CD4-positive, alpha-beta T cell treated with Interleukin-4 for 1 hour (primary cell): ENCODE measurements around the gene MAGI2.
"Not testable (repeated sequence)": the region's sequence is repeated elsewhere in the genome, so short reads cannot be mapped to it uniquely, and the experiment has no call there.

Experiments
- DNase-seq, 2 donors: peaks; one replicate each; pipeline ENCODE4 v3.0.0-alpha.2; 2020 to 2022

MAGI2 gene

DNA sequence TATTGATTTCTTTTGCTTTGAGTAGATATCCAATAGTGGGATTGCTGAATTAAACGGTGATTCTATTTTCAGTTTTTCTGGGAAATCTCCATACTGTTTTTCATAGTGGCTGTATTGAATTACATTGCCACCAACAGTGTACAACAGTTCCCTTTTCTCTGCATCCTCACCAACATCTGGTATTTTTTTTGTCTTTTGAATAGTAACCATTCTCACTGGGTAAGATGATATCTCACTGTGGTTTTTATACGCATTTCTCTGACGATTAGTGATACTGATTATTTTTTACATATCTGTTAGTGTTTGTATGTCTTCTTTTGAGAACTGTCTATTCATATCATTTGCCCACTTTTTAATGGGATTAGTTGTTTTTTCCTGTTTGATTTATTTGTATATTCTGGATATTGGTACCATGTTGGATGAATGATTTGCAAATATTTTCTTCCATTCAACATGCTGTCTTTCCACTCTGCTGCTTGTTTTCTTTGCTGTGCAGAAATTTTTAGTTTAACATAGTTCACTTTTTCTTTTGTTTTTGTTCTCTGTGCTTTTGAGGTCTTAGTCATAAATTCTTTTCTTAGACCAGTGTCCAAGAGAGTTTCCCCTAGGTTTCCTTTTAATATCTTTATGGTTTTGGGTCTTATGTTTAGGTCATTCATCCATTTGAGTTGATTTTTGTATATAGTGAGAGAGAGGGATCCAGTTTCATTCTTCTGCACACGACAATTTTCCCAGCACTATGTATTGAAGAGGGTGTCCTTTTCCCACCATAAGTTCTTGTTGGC lies 1070.2 kb downstream of the MAGI2 start:
- DNase-seq = no peak

DNA sequence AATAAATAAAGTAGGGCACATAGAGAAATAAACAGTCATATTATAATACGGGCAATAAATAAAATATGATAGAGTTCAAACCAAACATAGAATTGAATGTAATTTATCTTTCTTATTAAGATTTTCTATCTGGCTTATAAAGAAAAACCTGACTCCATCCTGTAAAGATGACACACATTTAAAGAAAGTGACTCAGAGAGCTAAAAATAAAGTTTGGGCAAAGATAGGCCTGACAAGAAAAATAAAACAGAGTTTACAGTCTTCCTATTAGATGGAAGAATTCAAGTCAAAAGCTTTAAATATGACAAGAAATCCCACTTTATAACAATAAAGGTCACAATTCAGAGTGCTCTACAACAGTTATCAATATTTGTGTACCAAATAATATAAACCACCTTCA lies 1074.3 kb downstream of the MAGI2 start:
- no peak for DNase-seq

DNA sequence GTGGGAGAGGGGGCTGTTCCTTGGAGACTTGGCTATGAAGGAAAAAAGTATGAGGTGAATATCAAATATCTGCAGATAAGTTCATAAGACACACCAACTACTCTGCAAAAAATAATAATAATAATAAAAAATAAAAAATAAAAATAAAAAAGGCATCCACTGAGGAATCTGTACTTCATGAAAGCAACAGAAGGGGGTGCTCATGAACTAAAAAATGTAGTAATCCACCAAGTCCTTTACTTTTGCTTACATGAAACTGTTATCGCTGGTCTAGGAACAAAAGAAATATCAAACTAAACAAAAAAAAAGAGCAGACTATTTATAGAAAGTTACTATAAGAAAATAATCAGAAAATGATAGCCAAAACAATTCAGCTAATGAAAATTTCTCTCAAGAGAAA lies 1075.9 kb downstream of the MAGI2 start:
- no peak for DNase-seq

DNA sequence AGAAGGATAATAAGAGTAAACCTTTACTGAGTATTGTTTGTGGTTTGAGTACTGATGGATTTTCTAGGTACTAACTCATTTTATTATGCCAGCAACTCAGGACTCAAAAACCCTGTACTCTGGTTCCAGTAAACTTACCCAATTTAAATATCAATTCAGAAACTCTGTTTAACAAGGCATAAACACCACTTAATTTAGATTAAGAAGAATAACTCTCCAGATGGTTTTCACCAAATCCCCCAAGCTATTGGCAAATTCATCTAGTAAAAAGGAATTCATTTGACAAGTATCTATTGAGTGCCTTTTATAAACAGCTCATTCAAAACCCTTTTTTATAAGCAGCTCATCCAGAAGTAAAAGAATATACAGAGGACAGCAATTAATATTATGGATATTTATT lies 1082.5 kb downstream of the MAGI2 start:
- no peak for DNase-seq

DNA sequence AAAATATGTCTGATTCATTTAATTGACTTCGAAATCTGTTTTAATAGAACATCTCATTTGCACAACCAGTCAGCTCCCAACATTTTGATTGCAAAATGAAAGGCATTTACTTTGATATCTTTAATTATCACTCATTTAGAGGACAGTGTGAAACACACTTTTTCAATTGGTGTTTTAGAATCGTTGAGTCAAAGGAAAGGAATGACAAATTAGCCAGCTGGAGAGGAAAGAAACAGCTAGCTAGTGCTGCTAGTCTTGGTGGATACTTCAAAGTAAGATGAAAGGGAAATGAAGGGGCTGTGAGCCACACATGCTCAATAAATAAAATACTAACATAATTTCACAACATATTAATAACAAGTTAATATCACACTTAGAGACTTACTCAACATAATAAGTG lies 1084.7 kb downstream of the MAGI2 start:
- DNase-seq = no peak

GRCh38 chr7:78367280-78367773 lies 1086.1 kb downstream of the MAGI2 start:
- no peak for DNase-seq

DNA sequence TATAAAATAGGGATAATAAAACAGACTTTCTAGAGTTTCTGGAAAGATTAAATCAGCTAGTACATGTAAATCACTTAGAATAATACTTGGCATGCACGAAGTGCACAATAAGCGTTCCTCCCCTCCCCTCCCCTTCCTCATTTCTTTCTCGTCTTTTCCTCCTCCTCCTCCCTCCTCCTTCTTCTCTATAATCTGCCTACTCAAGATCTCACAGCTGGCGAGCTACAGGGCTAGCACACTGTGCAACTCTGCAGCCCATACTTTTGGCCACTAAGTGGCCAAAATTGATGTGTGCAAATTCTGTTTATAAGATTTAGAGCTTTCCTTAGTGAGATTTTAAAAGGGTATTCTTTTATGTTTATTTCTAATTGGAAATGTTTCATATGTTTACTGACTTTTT lies 1089.6 kb downstream of the MAGI2 start:
- DNase-seq = no peak

DNA sequence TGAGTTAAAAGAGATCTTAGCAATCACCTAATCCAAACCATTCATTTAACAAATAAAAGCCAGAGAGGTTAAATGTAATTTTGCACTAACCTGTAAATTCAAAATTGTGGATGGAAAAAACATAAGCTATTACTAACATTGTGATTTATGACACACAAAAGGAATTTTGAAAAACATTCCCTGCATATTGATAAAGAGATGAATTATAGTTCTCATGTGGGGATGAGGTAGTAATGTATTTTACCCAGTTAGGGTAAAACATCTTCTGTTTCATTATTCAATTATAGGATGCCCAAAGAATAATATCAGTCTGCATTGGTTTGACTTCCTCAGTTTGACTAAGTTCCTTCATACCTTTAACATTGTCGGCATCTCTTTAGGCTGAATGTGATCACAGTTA lies 1093.6 kb downstream of the MAGI2 start:
- DNase-seq = no peak

DNA sequence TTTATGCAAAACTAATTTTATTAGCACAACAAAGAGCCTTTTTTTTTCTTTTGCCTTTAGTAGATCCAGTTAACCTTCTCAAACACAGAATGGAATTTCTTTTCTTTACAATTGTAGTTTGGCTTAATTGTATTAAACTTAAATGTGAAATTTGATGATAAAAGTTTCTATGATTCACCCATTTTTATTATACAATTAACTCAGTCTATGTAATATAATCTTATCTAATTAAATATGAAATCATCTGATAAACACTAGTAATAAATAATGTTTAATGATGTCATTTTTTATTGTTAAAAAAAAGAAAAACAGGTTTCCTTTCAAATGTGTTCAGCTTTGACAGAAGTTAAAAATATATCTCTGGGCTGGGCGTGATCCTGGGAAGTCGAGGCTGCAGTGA lies 1095.8 kb downstream of the MAGI2 start:
- DNase-seq = no peak

- no peak for DNase-seq
Observed at GRCh38 chr7:78355834-78356233, 1097.6 kb downstream of the MAGI2 start.

- no peak for DNase-seq
Observed at GRCh38 chr7:78350926-78351325, 1102.5 kb downstream of the MAGI2 start.

- DNase-seq = no peak
Observed at GRCh38 chr7:78350391-78350790, 1103.1 kb downstream of the MAGI2 start.

- DNase-seq = no peak
Observed at GRCh38 chr7:78346827-78347226, 1106.6 kb downstream of the MAGI2 start.

GRCh38 chr7:78345979-78346378 lies 1107.5 kb downstream of the MAGI2 start:
- DNase-seq = no peak

DNA sequence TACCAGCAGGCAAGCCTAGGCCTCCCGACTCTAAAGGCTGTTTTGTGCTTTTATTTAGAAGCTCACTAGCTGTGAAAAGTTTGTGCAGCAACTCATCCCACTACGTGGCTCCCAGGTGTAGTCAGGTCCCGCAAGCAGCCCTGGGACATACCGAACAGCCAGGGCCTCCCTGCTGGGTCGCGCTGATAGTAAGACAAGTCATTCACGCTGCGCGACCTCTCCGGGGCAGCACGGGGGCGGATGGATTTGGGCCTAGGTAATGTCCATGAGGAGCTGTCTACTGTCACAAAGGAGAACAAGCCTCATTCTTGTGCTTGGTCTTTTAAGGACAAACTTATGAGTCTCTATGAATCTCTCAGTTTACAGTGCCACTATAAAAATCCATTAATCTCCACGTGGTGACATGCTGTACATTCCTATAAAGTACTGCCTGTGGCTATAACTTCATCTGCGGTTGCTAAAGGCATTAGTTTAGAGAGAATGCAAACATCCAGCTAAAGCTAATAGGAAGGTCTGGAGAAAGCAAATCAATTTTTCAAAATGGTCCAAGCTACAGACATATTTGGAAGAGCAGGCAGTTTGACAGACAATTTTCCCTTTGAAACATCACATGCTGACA lies 1108.1 kb downstream of the MAGI2 start:
- no peak for DNase-seq

DNA sequence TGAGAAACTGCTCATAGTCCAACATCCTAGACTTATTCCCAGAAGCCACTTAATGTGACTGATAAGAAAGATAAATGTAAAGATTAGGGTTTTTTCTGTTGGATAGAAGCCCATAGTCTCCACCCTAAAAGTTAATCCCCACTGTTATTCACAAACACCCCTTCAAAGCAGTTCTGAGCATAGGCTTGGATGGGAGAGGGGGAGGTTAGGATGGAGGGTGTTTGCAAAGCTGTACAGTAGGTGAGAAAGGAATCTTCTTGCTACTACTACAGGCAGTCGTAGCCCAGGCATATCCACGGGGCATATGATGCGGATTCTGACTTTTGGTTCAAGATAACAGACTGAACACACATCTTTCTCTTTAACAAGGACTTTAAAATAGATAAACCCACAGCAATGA lies 1119.0 kb downstream of the MAGI2 start:
- DNase-seq = no peak

GRCh38 chr7:78333530-78334425 lies 1119.7 kb downstream of the MAGI2 start:
- DNase-seq = no peak

GRCh38 chr7:78329001-78329655 lies 1124.3 kb downstream of the MAGI2 start:
- DNase-seq = no peak

DNA sequence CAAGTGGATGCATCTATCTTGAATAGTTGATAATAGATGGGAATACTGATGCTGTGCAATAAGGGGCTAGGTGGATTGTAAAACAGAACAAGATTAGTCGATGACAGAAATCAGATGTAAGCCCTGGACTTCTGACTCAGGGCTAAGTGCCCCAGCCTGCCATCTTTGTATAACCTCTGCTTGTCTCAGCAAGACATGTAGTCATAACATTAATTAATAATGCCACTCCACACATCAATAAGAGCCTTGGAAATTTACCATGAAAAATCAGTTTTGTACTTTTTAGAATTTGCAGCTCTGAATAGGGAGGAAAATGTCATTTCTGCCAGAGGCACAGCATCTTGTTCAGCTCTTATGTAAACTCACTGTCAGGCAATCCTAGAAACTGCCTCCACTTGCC lies 1125.7 kb downstream of the MAGI2 start:
- no peak for DNase-seq

DNA sequence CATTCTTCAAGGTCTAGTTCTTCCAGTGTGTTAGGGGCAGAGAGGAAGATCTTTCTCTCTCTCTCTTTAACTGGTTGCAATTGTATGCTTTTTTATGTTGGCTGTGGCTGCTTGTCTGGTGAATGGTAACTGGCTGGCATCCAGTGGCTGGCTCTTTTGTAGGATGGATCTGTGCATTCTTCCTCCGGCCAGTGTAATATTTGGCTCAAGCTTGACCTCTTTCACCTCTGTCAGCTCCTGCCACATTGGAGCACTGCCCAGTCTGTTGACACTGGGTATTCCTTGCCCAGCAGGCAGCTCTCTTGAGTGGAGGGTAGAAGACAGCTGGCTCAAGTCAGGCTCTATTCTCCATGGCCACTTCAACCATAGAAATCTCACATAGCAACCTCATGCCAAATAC lies 1126.6 kb downstream of the MAGI2 start:
- no peak for DNase-seq

- DNase-seq = no peak
Observed at GRCh38 chr7:78326189-78326588, 1127.3 kb downstream of the MAGI2 start.

- DNase-seq = no peak
Observed at GRCh38 chr7:78323118-78323517, 1130.3 kb downstream of the MAGI2 start.

DNA sequence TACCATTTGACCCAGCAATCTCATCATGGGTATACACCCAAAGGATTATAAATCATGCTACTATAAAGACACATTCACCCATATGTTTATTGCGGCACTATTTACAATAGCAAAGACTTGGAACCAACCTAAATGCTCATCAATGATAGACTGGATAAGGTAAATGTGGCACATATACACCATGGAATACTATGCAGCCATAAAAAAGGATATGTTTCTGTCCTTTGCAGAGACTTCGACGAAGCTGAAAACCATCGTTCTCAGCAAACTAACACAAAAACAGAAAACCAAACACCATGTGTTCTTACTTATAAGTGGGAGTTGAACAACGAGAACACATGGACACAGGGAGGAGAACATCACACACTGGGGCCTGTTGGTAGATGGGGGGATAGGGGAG lies 1131.2 kb downstream of the MAGI2 start:
- not testable (repeated sequence) for DNase-seq
